ENCODE data around the gene TRANK1.

Gene TRANK1

DNA sequence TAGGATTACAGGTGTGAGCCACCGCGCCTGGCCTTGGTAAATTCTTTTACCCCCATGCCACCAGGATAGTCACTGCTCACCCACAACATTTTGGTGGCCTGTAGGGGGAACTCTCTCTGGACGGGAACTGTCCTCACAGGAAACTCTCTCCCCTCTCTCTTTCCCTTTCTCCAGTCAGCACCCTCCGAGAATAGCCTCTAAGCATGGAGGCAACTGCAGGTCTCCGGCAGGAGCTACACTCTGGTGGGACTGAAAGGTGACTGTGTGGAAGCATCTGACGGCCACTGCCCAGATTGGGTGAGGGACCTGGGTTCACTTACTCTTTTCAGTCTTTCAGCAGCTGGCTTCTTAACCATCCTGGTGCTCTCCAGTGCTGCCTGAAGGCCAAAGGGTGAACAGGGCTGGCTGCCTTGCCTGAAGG is 21.3 kb downstream of the TRANK1 start:
- TF ChIP-seq CSDC2 (CRISPR knock-in tag; IDR thresholded peaks at IDR 0.05) = no peak
- TF ChIP-seq ISL1 (CRISPR knock-in tag; IDR thresholded peaks at IDR 0.05) = no peak
- TF ChIP-seq ZNF70 (CRISPR knock-in tag; IDR thresholded peaks at IDR 0.05) = no peak
- no peak for TF ChIP-seq OSR1 (CRISPR knock-in tag; IDR thresholded peaks at IDR 0.05)
- TF ChIP-seq PATZ1 (CRISPR knock-in tag; IDR thresholded peaks at IDR 0.05; ENCODE audit: borderline replicate concordance) = no peak
- TF ChIP-seq ESRRG (CRISPR knock-in tag; IDR thresholded peaks at IDR 0.05) = no peak
- TF ChIP-seq ZFP3 (CRISPR knock-in tag; IDR thresholded peaks at IDR 0.05) = no peak
- no peak for TF ChIP-seq RARB (CRISPR knock-in tag; IDR thresholded peaks at IDR 0.05)
- TF ChIP-seq BACH2 (CRISPR knock-in tag; IDR thresholded peaks at IDR 0.05; ENCODE audit: borderline replicate concordance) = no peak
- TF ChIP-seq, protein P1, sequence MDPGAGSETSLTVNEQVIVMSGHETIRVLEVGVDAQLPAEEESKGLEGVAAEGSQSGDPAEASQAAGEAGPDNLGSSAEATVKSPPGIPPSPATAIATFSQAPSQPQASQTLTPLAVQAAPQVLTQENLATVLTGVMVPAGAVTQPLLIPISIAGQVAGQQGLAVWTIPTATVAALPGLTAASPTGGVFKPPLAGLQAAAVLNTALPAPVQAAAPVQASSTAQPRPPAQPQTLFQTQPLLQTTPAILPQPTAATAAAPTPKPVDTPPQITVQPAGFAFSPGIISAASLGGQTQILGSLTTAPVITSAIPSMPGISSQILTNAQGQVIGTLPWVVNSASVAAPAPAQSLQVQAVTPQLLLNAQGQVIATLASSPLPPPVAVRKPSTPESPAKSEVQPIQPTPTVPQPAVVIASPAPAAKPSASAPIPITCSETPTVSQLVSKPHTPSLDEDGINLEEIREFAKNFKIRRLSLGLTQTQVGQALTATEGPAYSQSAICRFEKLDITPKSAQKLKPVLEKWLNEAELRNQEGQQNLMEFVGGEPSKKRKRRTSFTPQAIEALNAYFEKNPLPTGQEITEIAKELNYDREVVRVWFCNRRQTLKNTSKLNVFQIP (CRISPR knock-in tag; IDR thresholded peaks at IDR 0.05; ENCODE audit: borderline replicate concordance, low read depth) = no peak
- TF ChIP-seq, protein P2, sequence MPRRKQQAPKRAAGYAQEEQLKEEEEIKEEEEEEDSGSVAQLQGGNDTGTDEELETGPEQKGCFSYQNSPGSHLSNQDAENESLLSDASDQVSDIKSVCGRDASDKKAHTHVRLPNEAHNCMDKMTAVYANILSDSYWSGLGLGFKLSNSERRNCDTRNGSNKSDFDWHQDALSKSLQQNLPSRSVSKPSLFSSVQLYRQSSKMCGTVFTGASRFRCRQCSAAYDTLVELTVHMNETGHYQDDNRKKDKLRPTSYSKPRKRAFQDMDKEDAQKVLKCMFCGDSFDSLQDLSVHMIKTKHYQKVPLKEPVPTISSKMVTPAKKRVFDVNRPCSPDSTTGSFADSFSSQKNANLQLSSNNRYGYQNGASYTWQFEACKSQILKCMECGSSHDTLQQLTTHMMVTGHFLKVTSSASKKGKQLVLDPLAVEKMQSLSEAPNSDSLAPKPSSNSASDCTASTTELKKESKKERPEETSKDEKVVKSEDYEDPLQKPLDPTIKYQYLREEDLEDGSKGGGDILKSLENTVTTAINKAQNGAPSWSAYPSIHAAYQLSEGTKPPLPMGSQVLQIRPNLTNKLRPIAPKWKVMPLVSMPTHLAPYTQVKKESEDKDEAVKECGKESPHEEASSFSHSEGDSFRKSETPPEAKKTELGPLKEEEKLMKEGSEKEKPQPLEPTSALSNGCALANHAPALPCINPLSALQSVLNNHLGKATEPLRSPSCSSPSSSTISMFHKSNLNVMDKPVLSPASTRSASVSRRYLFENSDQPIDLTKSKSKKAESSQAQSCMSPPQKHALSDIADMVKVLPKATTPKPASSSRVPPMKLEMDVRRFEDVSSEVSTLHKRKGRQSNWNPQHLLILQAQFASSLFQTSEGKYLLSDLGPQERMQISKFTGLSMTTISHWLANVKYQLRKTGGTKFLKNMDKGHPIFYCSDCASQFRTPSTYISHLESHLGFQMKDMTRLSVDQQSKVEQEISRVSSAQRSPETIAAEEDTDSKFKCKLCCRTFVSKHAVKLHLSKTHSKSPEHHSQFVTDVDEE (CRISPR knock-in tag; IDR thresholded peaks at IDR 0.05) = no peak
- TF ChIP-seq SNAI2 (CRISPR knock-in tag; IDR thresholded peaks at IDR 0.05) = no peak
- TF ChIP-seq ZFP30 (CRISPR knock-in tag; IDR thresholded peaks at IDR 0.05) = no peak
- TF ChIP-seq CSRNP3 (CRISPR knock-in tag; IDR thresholded peaks at IDR 0.05) = no peak
- no peak for TF ChIP-seq ZNF565 (CRISPR knock-in tag; conservative IDR thresholded peaks at IDR 0.05; ENCODE audit: low read depth)
- TF ChIP-seq TCF4 (CRISPR knock-in tag; IDR thresholded peaks at IDR 0.05; ENCODE audit: borderline replicate concordance) = no peak
- no peak for ATAC-seq

GRCh38 chr3:36920884-36921567 is 23.8 kb downstream of the TRANK1 start:
- TF ChIP-seq PATZ1 (CRISPR knock-in tag; IDR thresholded peaks at IDR 0.05; ENCODE audit: borderline replicate concordance) (no peak), ZNF70 (CRISPR knock-in tag; IDR thresholded peaks at IDR 0.05) (no peak), OSR1 (CRISPR knock-in tag; IDR thresholded peaks at IDR 0.05) (no peak), PPARA (CRISPR knock-in tag; IDR thresholded peaks at IDR 0.05; ENCODE audit: borderline replicate concordance) (no peak), ZC3H10 (CRISPR knock-in tag; IDR thresholded peaks at IDR 0.05) (no peak), ZNF565 (CRISPR knock-in tag; conservative IDR thresholded peaks at IDR 0.05; ENCODE audit: low read depth) (no peak), ISL1 (CRISPR knock-in tag; IDR thresholded peaks at IDR 0.05) (no peak), GLIS3 (CRISPR knock-in tag; IDR thresholded peaks at IDR 0.05) (no peak), SNAI2 (CRISPR knock-in tag; IDR thresholded peaks at IDR 0.05) (no peak), ZFP30 (CRISPR knock-in tag; IDR thresholded peaks at IDR 0.05) (no peak), TOX (CRISPR knock-in tag; IDR thresholded peaks at IDR 0.05; ENCODE audit: borderline replicate concordance) (no peak)
- TF ChIP-seq, protein P3, sequence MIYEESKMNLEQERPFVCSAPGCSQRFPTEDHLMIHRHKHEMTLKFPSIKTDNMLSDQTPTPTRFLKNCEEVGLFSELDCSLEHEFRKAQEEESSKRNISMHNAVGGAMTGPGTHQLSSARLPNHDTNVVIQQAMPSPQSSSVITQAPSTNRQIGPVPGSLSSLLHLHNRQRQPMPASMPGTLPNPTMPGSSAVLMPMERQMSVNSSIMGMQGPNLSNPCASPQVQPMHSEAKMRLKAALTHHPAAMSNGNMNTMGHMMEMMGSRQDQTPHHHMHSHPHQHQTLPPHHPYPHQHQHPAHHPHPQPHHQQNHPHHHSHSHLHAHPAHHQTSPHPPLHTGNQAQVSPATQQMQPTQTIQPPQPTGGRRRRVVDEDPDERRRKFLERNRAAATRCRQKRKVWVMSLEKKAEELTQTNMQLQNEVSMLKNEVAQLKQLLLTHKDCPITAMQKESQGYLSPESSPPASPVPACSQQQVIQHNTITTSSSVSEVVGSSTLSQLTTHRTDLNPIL (CRISPR knock-in tag; IDR thresholded peaks at IDR 0.05; ENCODE audit: low read depth) = no peak
- TF ChIP-seq, protein P1 (CRISPR knock-in tag; IDR thresholded peaks at IDR 0.05; ENCODE audit: borderline replicate concordance, low read depth) = no peak
- no peak for ATAC-seq

Data from SK-N-SH treated with all-trans-retinoic acid at 6 μM for 48 hours (cell line).